ENCODE data around the gene DCST1.

The DCST1 gene

DNA sequence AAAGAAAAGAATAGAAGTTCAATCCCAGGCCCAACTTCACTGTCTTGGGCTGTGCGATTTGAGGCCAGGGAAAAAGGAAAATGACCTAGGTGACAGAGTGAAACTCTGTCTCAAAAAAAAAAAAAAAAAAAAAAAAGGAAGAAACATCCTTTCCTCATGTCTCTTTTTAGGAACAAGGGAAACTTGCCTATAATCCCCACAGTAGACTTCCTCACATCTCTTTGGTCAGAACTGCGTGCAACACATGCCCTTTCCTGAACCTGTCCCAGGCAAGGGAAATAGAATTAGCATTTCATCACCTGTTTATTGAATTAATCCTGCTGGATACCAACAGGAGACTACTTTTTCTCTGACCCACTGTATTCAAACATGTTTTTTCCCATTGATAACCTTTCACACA, 2.3 kb downstream of the DCST1 start:
- no peak for DNase-seq

GRCh38 chr1:155037043-155037442, 3.4 kb downstream of the DCST1 start:
- DNase-seq: no peak

DNA sequence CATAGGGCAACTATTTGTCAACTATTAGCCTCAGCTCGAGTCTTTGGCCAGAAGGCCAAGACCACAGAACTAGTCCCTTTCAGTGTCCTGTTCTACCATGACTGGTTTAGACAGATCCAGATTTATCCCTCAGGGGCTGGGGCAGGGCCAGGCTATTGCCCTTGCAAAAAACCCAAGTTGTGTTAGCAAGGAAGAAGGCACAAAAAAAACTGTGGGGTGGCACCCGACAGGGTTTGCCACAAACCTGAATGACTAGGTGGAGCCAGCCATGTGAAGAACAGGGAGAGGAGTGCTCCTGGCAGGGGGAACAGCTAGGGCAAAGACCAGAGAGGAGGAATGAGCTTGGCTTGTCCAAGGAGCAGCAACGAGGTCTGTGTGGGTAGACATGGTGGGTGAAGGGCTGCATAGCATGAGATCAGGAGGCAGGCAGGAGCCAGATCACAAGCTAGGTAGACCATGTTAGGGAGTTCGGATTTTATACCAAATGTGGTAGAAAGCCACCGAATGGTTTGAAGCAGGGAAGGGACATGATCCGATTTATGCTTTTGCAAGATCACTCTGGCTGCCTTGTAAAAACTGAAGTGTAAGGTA, 4.3 kb downstream of the DCST1 start:
- no peak for DNase-seq

DNA sequence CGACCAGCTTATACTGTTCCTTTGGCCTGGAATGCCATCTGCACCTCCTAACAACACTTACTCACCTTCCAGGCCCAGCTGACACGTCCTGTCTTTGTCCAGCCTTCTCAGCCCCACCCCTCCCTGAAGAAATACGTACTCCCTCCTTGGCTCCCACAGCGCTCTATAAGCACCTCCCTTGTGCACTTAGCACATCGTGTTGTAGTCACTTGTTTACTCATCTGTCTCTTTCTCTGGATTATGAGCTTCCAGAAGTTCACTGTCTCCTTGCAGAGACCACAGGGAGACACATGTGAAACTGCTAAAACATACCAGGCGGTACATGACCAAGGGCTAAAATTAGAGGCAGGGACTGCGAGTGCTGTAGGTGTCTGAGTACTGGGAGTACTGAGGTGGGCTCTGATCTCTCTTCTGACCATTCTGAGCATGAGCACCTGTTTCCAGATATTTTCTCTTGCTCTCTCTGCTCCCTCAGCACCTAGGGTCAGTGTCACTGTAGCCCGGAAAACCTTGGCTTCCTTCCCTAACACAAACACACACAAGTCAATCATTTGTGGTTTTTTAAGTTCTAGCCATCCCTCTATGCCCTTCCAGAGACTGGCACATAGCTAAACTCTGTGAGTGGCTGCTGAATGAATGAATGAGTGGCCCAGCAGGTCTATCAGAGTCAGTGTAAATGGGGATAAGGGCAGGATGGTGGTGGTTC, 5.1 kb downstream of the DCST1 start:
- DNase-seq: no peak

DNA sequence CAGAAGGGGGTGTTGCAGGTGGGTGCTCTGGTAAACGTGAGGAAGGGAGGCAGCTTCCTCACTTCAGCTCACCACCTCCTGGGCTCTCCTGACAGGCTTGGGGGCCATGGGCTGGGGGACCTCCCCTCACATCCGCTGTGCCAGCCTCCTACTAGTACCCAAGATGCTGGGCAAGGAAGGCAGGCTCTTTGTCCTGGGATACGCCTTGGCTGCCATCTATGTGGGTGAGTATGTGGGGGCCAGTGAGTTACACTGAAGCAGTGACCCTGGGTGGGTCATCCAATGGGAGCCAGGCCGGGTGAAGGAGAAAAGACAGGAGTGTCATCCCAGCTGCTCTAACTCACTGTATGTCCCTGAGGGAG, 5.7 kb downstream of the DCST1 start:
- DNase-seq: no peak

DNA sequence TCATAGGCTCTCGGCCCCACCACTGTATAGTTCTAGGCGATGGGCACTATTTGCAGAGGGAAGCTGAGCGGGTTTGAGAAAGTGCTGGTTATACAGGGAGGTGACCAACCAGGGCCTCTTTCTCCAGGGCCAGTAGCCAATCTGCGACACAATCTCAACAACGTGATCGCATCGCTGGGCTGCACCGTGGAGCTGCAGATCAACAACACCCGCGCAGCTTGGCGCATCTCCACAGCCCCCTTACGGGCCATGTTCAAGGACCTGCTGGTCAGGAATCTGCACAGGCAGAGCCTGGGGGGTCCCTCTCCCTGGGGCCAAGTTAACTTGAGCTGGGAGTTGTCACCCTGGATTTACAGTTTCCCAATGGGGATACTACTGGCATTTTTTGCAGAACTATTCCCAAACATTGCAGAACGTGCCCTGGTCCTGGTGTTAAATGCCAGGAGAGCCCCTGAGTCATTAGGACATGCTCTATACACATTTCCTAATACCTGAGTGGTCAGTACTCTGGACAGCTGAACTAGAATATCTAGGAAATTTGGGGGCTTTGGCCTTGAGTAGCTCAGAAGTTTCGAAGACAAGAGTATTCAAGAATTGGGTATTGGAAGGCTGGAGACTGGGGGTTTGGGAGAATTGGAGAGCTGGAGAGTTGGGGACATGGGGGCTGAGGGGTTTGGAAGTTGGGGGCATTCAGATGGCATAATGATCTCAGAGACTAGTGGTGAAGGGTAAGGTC, 6.9 kb downstream of the DCST1 start:
- DNase-seq: no peak

DNA sequence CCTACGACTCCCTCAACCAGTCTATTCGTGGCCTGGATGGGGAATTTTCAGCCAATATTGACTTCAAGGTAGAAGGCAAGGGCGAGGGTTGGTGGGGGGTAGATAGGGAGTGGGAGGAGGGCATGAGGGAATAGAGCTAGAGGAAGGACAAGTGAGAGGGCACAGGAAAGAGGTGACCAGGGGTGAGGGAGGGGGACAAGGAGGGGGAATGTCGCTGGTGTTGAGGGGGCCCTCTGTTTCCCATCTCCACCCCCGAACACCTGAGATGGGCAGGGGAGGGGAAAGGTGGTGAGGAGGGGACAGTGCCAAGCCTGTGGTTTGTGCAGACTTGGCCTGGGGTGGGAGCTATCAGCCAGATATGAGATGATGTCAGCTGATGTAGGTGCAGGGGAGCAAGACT, 9.2 kb downstream of the DCST1 start:
- DNase-seq: no peak

- no peak for DNase-seq
Observed at GRCh38 chr1:155043301-155043702, 9.7 kb downstream of the DCST1 start.

DNA sequence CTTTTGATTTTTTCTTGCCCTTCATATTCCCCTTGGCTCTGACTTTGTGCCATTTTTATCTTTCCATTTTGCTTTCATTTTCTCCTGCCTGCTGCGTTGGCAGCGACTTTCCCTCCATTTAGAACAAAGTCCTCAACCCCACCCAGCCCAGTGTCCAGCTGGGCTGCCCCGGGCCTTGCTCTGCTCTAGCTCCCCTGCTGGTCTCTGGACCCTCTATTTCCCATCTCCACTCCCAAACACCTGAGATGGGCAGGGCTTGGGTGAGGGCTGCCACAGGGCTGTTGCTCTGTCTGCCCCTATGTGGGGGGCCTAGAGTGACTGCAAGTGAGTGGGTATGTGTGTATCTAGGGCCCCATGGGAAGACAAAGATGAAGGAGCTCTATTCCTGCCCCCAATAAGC, 10.2 kb downstream of the DCST1 start:
- DNase-seq: no peak

DNA sequence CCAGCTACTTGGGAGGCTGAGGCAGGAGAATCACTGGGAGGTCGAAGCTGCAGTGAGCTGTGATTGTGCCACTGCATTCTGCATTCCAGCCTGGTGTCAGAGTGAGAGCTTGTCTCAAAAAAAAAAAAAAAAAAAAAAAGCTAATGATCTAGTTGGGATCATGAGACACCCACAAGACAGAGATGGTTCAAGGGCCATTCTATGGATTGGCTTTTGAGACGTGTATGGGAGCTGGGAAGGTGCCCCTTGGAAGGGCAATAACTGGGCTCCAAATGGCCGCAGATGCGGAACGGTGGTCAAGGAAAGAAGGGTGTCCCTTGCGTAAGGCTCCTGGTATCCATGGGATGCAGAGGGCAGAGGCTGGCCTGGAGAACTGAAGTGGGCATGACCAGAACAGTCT, 10.7 kb downstream of the DCST1 start:
- DNase-seq: no peak

DNA sequence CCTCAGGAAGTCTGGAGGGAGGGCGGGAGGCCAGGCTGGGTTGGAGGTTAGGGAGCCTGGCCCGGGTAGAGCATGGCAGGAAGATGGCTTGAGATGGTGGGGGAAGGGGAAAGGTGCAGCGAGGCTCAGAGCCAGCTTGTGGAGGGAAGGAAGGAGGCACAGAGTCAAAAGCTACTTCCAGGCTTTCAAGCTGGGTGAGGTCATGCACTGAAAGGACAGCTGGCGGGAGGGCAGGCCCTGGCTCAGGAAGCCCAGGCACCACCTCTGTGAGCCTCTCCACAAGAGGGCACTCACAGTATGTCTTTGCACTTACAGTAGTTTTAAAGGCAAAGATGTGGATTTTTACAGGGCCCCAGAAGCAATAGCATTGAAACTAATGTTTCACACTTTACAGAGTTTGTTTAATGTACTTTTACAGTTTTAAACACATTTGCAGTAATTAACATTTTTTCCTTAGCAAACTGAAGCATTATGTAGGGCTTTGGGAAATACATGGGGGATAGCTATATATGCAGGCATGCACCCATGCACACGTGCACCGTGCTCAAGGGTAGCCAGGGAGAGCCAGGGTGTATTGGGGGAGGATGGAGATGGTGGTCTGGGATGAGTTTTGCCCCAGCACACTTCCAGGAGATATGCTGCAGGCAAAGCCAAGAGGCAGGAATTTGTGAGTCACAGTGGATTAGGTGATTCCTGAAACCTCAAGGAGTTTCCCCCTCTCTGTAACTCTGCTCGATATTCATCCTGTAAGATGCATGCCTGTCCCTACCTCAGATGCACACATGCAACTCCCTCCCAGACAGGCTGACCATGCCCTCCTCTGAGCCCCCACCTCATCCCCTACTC, 11.4 kb downstream of the DCST1 start:
- peak; percentile 26 for DNase-seq

DNA sequence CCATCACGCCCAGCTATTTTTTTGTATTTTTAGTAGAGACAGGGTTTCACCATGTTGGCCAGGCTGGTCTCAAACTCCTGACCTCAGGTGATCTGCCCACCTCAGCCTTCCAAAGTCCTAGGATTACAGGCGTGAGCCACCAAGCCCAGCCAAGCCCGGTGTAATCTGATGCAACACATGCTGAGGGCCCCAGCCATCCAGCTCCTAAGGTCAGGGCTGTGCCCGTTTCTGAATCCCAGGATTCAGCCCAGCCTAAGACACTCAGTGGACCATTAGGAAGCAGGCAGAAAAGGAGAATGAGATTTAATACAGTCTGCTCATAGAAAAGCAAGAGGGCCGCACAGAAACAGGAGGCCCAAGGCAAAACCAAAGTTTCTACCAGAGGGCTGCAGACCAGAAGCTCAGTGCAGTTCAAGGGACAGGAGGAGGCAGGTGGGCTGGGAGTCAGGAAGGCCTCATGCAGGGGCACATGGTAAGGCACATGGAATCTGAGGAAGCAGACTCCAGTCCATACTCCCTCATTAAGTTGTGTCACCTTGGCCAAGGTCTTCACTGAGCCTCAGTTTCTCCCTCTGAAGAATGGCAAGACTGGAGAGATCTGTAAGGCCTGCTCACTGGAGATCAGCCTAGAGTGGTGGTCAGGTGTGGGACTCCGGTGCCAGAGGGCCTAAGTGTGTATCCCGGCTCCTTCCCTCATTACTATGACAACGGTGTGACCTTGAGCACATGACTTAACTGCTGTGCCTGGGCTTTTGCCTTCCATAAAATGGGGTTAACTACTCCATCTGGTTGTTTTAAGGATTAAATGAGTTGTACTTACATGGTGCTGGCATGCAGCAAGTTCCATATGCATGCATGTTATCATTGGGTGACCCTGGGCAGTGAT, 15.1 kb downstream of the DCST1 start:
- DNase-seq: no peak

GRCh38 chr1:155049651-155050559, 16.3 kb downstream of the DCST1 start:
- no peak for DNase-seq

- DNase-seq: peak; percentile 93
Observed at GRCh38 chr1:155050560-155051341, 17.1 kb downstream of the DCST1 start, which contains the start of gene ADAM15. TSS of gene ADAM15 (plus strand) at chr1:155051316. CDS start at chr1:155051387, 71 bp downstream.

- peak; percentile 82 for DNase-seq
Observed at GRCh38 chr1:155051342-155051776, 17.7 kb downstream of the DCST1 start.

- no peak for DNase-seq
Observed at GRCh38 chr1:155051777-155052398, 18.3 kb downstream of the DCST1 start.

- DNase-seq: no peak
Observed at GRCh38 chr1:155052439-155053395, 19.1 kb downstream of the DCST1 start.

GRCh38 chr1:155053531-155054105, 20.0 kb downstream of the DCST1 start:
- DNase-seq: no peak

Data from right kidney (tissue), 1 donor.